Liver (tissue), 3 donors: ENCODE measurements around the gene DNAL4.

Experiments used
- GABPA ChIP-seq, 2 donors: IDR thresholded peaks in 1 of 2; conservative IDR thresholded peaks in 1 of 2; 2 replicates each; pipeline ENCODE4 v1.6.1; 2016; ENCODE audit warnings: antibody characterized with exemption in 2 of 2, mild to moderate bottlenecking in 1 of 2, moderate library complexity in 1 of 2
- HNF4A ChIP-seq, 2 donors: conservative IDR thresholded peaks; 2 replicates each; pipeline ENCODE4 v1.6.1; 2016; ENCODE audit warnings: antibody characterized with exemption in 2 of 2, mild to moderate bottlenecking in 2 of 2
- JUND ChIP-seq, 2 donors: IDR thresholded peaks; 2 replicates each; pipeline ENCODE4 v1.6.1; 2016; ENCODE audit warnings: antibody characterized with exemption in 2 of 2
- MAX ChIP-seq: IDR thresholded peaks from 2 replicates; pipeline ENCODE4 v1.6.1; 2016; ENCODE audit warnings: antibody characterized with exemption
- RAD21 ChIP-seq, 2 donors: IDR thresholded peaks; 2 replicates each; pipeline ENCODE4 v1.6.1; 2016; ENCODE audit warnings: antibody characterized with exemption in 2 of 2, mild to moderate bottlenecking in 2 of 2
- REST ChIP-seq: IDR thresholded peaks from 2 replicates; pipeline ENCODE4 v1.6.1; 2016; ENCODE audit warnings: antibody characterized with exemption, mild to moderate bottlenecking
- RXRA ChIP-seq, 2 donors: IDR thresholded peaks; 2 replicates each; pipeline ENCODE4 v1.6.1; 2017 to 2018; ENCODE audit warnings: antibody characterized with exemption in 2 of 2, mild to moderate bottlenecking in 1 of 2
- SP1 ChIP-seq: IDR thresholded peaks from 2 replicates; pipeline ENCODE4 v1.6.1; 2018; ENCODE audit warnings: antibody characterized with exemption, mild to moderate bottlenecking
- TAF1 ChIP-seq: conservative IDR thresholded peaks from 2 replicates; pipeline ENCODE4 v1.6.1; 2016; ENCODE audit warnings: antibody characterized with exemption, mild to moderate bottlenecking
- ZBTB33 ChIP-seq: IDR thresholded peaks from 2 replicates; pipeline ENCODE4 v1.6.1; 2016; ENCODE audit warnings: antibody characterized with exemption
- TF ChIP-seq, protein P1 (sequence below): fragments of 150-350 bp; IDR thresholded peaks from 2 replicates; pipeline ENCODE4 v1.5.1; 2017; ENCODE audit warnings: improper control_type of control experiment, low read depth, low read length; ENCODE audit not compliant: missing input control
- TF ChIP-seq, protein P2 (sequence below): IDR thresholded peaks from 2 replicates; pipeline ENCODE4 v1.6.1; 2016; ENCODE audit warnings: antibody characterized with exemption
- donor health status: healthy.
- donor health status: healthy.

DNA sequence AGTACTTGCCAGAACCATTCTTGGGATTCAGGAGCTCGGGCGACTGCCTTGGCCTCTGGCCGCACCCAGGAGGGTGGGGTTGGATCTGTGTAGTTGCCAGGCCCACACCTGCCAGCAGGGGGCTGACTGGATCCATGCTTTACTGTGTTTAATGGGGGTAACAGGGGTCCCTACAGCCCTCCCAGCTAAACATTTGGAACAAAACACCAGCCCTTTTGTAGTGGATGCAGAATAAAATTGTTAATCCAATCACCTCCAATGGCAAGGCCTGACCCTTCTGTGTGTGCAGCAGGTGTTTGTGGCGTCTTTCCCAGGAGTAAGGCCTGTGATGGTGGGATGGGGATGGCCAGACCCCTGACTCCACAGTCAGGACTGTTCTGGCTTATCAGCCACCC lies 60.6 kb downstream of the DNAL4 start:
- TF ChIP-seq, protein P1, sequence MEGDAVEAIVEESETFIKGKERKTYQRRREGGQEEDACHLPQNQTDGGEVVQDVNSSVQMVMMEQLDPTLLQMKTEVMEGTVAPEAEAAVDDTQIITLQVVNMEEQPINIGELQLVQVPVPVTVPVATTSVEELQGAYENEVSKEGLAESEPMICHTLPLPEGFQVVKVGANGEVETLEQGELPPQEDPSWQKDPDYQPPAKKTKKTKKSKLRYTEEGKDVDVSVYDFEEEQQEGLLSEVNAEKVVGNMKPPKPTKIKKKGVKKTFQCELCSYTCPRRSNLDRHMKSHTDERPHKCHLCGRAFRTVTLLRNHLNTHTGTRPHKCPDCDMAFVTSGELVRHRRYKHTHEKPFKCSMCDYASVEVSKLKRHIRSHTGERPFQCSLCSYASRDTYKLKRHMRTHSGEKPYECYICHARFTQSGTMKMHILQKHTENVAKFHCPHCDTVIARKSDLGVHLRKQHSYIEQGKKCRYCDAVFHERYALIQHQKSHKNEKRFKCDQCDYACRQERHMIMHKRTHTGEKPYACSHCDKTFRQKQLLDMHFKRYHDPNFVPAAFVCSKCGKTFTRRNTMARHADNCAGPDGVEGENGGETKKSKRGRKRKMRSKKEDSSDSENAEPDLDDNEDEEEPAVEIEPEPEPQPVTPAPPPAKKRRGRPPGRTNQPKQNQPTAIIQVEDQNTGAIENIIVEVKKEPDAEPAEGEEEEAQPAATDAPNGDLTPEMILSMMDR, result peak; percentile 51
- peak; percentile 51 to 63 for TF ChIP-seq RAD21 (IDR thresholded peaks at IDR 0.05)
- no peak for TF ChIP-seq ZBTB33
- TF ChIP-seq SP1, result no peak
- TF ChIP-seq GABPA (IDR thresholded peaks at IDR 0.05 in 1 of 2, conservative IDR thresholded peaks at IDR 0.05 in 1 of 2), result no peak
- no peak for TF ChIP-seq JUND (IDR thresholded peaks at IDR 0.05)
- TF ChIP-seq RXRA (IDR thresholded peaks at IDR 0.05), result no peak
- no peak for TF ChIP-seq TAF1
- TF ChIP-seq REST, result no peak
- TF ChIP-seq, protein P2, sequence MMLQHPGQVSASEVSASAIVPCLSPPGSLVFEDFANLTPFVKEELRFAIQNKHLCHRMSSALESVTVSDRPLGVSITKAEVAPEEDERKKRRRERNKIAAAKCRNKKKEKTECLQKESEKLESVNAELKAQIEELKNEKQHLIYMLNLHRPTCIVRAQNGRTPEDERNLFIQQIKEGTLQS, result no peak
- no peak for TF ChIP-seq HNF4A (conservative IDR thresholded peaks at IDR 0.05)
- TF ChIP-seq MAX, result no peak
